ENCODE measurements around the gene EPHA4. TPM values are rescaled to one million over a fixed set of nuclear protein-coding genes. Genes with fewer than 3 reads are reported as not detected.
A peak's percentile ranks its signal among the peaks of the same experiment; 100 is the strongest.

The EPHA4 gene
- total RNA-seq, 2 experiments from 2014 or later: 6.3 to 7.0 TPM

- no peaks in the 10 kb centered on the region for H3K9me3 Mint-ChIP-seq
- no peak overlapping the region for H3K27ac Mint-ChIP-seq
- H3K36me3 Mint-ChIP-seq: peaks cover 10% of the 10 kb centered on the region
- DNase-seq: no peak
- H3K4me3 Mint-ChIP-seq: no peak overlapping the region
- ChIA-PET POLR2A (no interaction called here), CTCF (interaction anchor here (1.5 kb wide), 1 partner anchor 115 kb away, joined by 5 read pairs; no protein-coding TSS in a partner anchor)
- intact Hi-C loops (cut with micrococcal nuclease): no loop called here
- H3K4me1 Mint-ChIP-seq (ENCODE audit: low read depth): peaks cover 12% of the 10 kb centered on the region
- no peaks in the 10 kb centered on the region for H3K27me3 Mint-ChIP-seq
Observed at GRCh38 chr2:221458578-221458977, 113.5 kb downstream of the EPHA4 start.

DNA sequence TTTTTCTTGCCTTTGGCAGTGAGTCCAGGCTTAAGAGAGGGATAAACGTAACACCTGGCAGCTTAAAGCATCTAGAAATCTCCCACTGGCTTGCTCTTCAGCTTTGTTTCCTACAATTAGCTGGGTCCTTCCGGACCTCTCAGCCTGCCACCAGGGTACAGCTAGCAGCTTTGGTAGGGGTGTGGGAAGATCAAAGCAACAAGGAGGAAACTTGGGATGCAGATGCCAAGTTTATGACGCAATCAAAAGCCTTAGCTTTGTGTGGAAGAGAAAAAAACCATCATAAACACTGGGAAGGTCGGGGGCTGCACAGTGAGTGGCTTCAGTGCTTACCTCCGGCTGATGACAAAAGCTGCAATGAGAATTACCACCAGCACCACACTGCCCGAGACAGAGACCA lies 116.9 kb downstream of the EPHA4 start:
- H3K9me3 Mint-ChIP-seq: no peaks in the 10 kb centered on the region
- CTCF ChIA-PET: no interaction called here
- no peak overlapping the region for H3K4me3 Mint-ChIP-seq
- peaks cover 15% of the 10 kb centered on the region for H3K36me3 Mint-ChIP-seq
- intact Hi-C loops (cut with micrococcal nuclease): no loop called here
- no peaks in the 10 kb centered on the region for H3K27me3 Mint-ChIP-seq
- DNase-seq: no peak
- H3K27ac Mint-ChIP-seq: no peak overlapping the region
- no peaks in the 10 kb centered on the region for H3K4me1 Mint-ChIP-seq (ENCODE audit: low read depth)
- POLR2A ChIA-PET: no interaction called here

DNA sequence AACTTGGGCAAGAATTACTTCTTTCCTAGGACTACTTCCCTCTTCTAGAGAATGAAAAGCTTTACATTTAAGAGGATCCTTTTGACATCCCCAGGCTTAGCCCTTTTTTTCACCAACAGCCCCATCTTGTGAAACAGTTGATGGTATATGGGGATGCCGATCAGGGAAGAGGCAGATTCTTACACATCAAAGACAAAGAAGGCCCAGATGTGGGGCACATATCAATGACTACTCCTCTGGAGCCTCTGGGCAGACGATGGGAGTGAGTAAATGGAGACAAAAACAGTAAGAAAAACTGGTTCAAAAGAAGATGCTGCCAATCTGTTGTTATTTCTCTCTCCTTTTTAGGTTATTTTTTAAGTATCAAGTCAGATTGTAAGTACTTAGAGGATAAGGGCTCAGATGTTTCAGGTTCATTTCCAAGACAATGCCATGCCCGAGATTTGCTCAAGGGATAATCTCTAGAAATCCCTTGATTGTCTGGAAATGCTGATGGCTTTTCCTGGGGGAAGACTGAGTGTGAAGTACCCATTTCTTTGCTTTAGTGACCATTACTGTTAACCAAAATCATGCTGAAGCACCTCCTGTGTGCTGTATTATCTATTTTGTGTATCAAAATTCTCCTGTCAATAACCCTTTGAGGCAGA lies 117.5 kb downstream of the EPHA4 start:
- no peak overlapping the region for H3K4me3 Mint-ChIP-seq
- intact Hi-C loops (cut with micrococcal nuclease): no loop called here
- H3K9me3 Mint-ChIP-seq: no peaks in the 10 kb centered on the region
- peaks cover 16% of the 10 kb centered on the region for H3K36me3 Mint-ChIP-seq
- H3K4me1 Mint-ChIP-seq (ENCODE audit: low read depth): no peaks in the 10 kb centered on the region
- no peaks in the 10 kb centered on the region for H3K27me3 Mint-ChIP-seq
- ChIA-PET CTCF (no interaction called here), POLR2A (no interaction called here)
- H3K27ac Mint-ChIP-seq: no peak overlapping the region
- DNase-seq: no peak

DNA sequence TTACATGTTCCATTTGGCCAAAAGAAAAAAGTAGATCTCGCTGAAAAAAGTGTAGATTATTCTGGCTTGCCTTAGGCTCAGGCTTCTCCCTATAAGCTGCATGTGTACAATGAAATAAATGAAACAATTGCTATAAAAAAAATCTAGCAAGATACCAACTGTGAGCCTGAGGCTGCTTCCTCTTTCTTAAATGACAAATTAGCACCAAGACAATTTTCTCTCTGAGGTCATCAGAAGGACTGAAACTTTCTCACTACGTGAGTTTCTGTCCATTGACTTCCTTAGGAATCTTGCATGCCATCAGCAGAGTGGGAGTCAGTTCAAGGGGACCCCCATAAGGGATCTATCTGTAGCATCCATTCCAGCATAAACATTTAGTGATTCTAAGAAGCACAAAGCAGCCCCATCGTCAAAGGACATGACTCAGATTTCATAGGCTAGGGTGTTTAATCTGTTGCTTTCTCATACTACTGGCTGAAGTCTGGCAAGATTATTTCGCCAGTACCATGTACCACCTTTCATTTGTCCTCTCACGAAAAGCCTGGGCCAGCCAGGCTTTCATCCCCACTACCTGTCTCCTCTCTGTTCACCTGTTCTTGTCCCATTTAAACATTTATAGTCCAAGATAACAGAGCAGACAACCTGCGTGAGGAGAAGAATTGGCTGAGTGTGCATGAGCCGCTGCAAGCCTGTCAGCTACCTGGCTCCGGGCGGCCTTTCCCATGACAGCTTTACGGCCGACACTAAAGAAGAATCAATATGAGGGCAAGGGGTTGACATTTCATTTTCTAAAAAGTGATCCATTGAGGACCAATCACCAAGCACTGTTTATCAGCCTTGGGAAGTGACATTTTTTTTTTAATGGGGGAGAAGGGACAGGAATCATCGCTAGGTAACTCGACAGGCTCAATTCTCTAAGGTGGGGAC lies 120.0 kb downstream of the EPHA4 start:
- intact Hi-C loops (cut with micrococcal nuclease): no loop called here
- H3K4me3 Mint-ChIP-seq: no peak overlapping the region
- H3K27me3 Mint-ChIP-seq: no peaks in the 10 kb centered on the region
- POLR2A ChIA-PET: no interaction called here
- CTCF ChIA-PET: no interaction called here
- H3K4me1 Mint-ChIP-seq (ENCODE audit: low read depth): no peaks in the 10 kb centered on the region
- H3K36me3 Mint-ChIP-seq: peaks cover 18% of the 10 kb centered on the region
- H3K9me3 Mint-ChIP-seq: no peaks in the 10 kb centered on the region
- DNase-seq: no peak
- no peak overlapping the region for H3K27ac Mint-ChIP-seq

DNA sequence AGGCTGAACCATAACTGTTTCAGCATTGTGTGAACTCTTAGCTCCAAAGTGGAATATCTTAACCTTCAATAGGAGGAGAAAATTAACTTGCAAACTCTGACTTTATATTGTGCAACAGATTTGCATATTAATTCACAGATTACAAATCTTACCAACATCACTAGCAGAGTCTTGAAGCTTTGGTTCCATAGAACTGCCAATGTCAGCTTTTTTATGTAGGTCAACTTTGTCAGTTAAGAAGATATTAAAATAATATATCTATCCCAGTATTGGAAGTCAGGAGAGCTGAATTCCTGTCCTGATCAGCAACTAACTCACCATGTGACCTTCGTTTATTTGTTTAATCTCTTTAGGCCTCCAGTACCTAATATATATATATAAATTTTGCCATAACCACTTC lies 121.8 kb downstream of the EPHA4 start:
- ChIA-PET POLR2A (no interaction called here), CTCF (no interaction called here)
- Mint-ChIP-seq H3K27me3 (no peaks in the 10 kb centered on the region), H3K9me3 (no peaks in the 10 kb centered on the region), H3K4me3 (no peak overlapping the region), H3K27ac (no peak overlapping the region), H3K4me1 (ENCODE audit: low read depth) (no peaks in the 10 kb centered on the region), H3K36me3 (peaks cover 14% of the 10 kb centered on the region)
- no peak for DNase-seq
- intact Hi-C loops (cut with micrococcal nuclease): no loop called here

DNA sequence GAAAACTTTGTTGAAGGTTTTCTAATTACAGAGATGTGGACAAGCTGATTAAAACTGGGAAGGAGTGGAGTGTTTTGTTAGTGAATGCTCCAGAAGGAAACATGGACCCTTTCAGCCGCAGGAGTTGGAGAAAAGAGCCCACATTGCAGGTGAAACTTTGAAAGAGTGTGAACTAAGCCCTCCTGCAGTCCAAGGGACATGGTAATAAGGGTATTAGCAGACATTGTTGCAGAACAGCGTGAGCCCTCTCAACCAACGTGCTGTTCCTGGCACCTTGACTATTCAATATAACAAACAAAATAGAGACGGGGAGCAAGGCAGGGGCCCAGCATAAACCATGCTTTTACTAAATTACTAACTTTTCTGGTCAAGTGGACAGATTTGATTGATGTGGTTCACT lies 122.7 kb downstream of the EPHA4 start:
- intact Hi-C loops (cut with micrococcal nuclease): no loop called here
- H3K36me3 Mint-ChIP-seq: peaks cover 11% of the 10 kb centered on the region
- no peak overlapping the region for H3K27ac Mint-ChIP-seq

GRCh38 chr2:221448844-221449390 lies 123.2 kb downstream of the EPHA4 start:
- ChIA-PET CTCF (no interaction called here), POLR2A (no interaction called here)
- Mint-ChIP-seq H3K27me3 (no peaks in the 10 kb centered on the region), H3K4me1 (ENCODE audit: low read depth) (peaks cover 4% of the 10 kb centered on the region), H3K36me3 (peaks cover 11% of the 10 kb centered on the region), H3K9me3 (no peaks in the 10 kb centered on the region), H3K27ac (no peak overlapping the region), H3K4me3 (no peak overlapping the region)
- no peak for DNase-seq
- intact Hi-C loops (cut with micrococcal nuclease): no loop called here

More for the DNA sequence above, 122.7 kb downstream of the EPHA4 start:
- H3K4me3 Mint-ChIP-seq: no peak overlapping the region
- no peaks in the 10 kb centered on the region for H3K27me3 Mint-ChIP-seq
- H3K9me3 Mint-ChIP-seq: no peaks in the 10 kb centered on the region
- POLR2A ChIA-PET: no interaction called here
- H3K4me1 Mint-ChIP-seq (ENCODE audit: low read depth): no peaks in the 10 kb centered on the region
- CTCF ChIA-PET: no interaction called here
- DNase-seq: no peak

DNA sequence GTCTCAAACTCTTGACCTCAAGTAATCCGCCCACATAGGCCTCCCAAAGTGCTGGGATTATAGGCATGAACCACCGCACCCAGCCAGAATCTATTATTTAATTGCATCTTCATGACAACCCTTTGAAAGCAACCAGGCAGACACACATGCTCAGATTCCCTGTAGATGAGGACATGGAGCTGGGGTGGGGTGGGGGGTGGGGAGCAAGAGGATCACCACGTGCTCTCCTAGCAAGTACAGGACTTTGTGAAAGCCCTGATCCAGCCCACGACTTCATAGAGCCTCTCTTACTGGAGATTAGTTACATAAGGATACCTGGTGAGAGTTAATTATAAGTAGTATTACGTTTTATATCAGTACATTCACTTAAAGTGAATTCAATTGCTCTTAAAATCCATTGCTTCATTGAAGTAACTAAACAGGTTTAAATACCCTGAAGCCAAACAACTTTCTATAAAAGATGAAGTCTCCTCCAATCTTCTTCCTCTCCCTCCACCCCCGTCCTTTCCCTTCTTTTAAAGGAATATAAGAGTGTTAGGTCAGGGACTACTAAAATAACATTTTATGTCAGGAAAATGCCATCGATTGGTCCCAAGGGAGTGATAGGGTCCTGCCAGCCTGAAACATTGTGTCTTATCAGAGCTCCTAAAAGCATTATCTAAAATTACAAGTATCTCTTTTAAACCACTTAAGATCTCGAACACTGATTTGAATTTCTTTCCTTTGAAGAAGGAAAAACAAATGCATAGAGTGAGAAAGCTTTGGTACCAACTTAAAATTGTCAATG lies 123.9 kb downstream of the EPHA4 start:
- H3K4me1 Mint-ChIP-seq (ENCODE audit: low read depth): peaks cover 8% of the 10 kb centered on the region
- CTCF ChIA-PET: no interaction called here
- intact Hi-C loops (cut with micrococcal nuclease): no loop called here
- H3K9me3 Mint-ChIP-seq: no peaks in the 10 kb centered on the region
- POLR2A ChIA-PET: no interaction called here
- DNase-seq: no peak
- peaks cover 11% of the 10 kb centered on the region for H3K36me3 Mint-ChIP-seq
- no peaks in the 10 kb centered on the region for H3K27me3 Mint-ChIP-seq
- no peak overlapping the region for H3K27ac Mint-ChIP-seq
- no peak overlapping the region for H3K4me3 Mint-ChIP-seq

GRCh38 chr2:221447310-221447709 lies 124.8 kb downstream of the EPHA4 start:
- Mint-ChIP-seq H3K27me3 (no peaks in the 10 kb centered on the region), H3K27ac (no peak overlapping the region), H3K4me3 (no peak overlapping the region), H3K36me3 (peaks cover 10% of the 10 kb centered on the region), H3K9me3 (no peaks in the 10 kb centered on the region), H3K4me1 (ENCODE audit: low read depth) (peaks cover 8% of the 10 kb centered on the region)
- CTCF ChIA-PET: no interaction called here
- intact Hi-C loops (cut with micrococcal nuclease): no loop called here
- DNase-seq: no peak
- POLR2A ChIA-PET: no interaction called here

DNA sequence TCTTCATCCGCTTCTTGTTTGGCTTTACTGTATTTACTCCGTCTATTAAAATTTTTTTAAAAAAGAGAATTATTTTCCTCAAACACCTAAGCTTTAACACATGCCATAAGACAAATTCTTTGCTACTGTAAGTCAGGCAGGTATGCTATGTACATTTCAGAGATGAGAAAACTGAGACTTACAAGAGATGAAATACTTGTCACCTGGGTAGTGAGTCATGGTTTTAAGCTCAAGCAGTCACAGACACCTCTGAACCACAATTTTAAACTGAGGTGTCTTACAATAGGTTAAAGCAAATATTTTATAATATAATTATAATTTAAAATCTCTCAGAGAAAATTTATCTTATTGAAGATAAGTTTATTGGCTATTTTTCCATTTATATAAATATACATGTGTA lies 126.0 kb downstream of the EPHA4 start:
- no peaks in the 10 kb centered on the region for H3K27me3 Mint-ChIP-seq
- ChIA-PET POLR2A (interaction anchor here (0.6 kb wide), 1 partner anchor 16 kb away, joined by 3 read pairs; no protein-coding TSS in a partner anchor), CTCF (interaction anchor here (0.6 to 0.7 kb wide), 2 partner anchors 100 to 1233 kb away, joined by 3 read pairs; no protein-coding TSS in a partner anchor)
- DNase-seq: no peak
- H3K36me3 Mint-ChIP-seq: peaks cover 8% of the 10 kb centered on the region
- H3K4me1 Mint-ChIP-seq (ENCODE audit: low read depth): peaks cover 8% of the 10 kb centered on the region
- no peak overlapping the region for H3K4me3 Mint-ChIP-seq
- H3K27ac Mint-ChIP-seq: no peak overlapping the region
- intact Hi-C loops (cut with micrococcal nuclease): no loop called here
- no peaks in the 10 kb centered on the region for H3K9me3 Mint-ChIP-seq

DNA sequence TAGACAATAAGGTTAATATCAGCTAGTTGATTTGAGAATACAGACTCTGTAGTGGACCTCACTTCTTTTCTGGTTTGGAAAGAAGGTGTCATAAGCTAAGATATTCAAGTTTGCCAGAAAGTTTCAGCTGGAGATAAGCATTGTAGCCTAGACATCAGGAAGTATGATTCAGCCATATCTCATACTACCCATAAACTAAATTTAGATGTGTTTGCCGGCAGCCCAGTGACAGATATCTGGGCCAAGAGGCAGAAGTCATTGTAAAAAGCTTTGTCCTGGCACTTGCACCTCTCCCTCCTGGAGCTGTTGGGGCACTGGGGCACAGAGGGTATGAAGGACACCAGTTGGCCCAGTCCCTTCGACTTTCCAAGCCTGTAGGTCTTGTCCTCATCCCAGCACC lies 128.0 kb downstream of the EPHA4 start:
- ChIA-PET POLR2A (interaction anchor here (1.1 kb wide), 1 partner anchor 64 kb away, joined by 3 read pairs; no protein-coding TSS in a partner anchor), CTCF (interaction anchor here (1.0 to 1.1 kb wide), 2 partner anchors 103 to 129 kb away, joined by 3 read pairs; no protein-coding TSS in a partner anchor)
- intact Hi-C loops (cut with micrococcal nuclease): loop anchor here (2.0 to 5.0 kb wide), 2 partner anchors 75 to 128 kb away; partner anchors contain the start of gene EPHA4
- peak; percentile 19 for DNase-seq
- Mint-ChIP-seq H3K27me3 (no peaks in the 10 kb centered on the region), H3K36me3 (peaks cover 10% of the 10 kb centered on the region), H3K4me1 (ENCODE audit: low read depth) (peaks cover 8% of the 10 kb centered on the region), H3K9me3 (no peaks in the 10 kb centered on the region), H3K27ac (peak overlapping the region; percentile 10), H3K4me3 (no peak overlapping the region)

All from activated CD4-positive, alpha-beta memory T cell treated with anti-CD3 and anti-CD28 coated beads for 36 hours (primary cell).